HG03095 (cell line): ENCODE results near the gene ZNF646.

Experiments used
- ATAC-seq: cut with Tn5 transposase; IDR thresholded peaks from one replicate; pipeline ENCODE4 v1.9.1; 2021; ENCODE audit warnings: moderate library complexity; ENCODE audit not compliant: unreplicated experiment

ZNF646 gene

DNA sequence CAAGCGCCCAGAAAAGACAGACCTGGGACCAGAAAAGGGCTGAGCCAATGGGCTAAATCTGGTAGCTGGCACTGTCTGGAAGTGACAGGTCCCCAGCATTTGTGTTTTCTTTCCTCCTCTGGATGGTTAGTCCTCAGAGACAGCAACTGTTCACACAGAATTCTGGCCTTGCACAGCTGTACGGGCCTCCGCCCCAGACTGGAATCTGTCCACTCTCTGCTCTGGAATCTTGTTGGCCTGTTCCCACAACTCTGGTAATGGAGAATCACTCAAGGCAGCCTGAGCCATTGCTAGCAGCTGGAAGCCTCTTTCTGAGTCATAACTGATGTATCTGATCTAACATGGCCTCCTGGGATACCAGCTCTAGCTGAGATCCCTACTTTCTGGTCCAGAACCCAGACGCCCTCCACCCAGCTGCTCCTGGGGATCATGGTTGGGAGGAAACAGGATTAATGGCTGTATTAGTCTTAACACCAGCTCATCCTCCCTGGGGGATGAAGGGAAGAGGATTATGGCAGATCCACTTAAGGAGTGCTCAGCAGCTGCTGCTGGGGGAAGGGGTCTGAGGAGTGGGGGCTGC lies 9.2 kb upstream of the ZNF646 start:
- no peak for ATAC-seq

DNA sequence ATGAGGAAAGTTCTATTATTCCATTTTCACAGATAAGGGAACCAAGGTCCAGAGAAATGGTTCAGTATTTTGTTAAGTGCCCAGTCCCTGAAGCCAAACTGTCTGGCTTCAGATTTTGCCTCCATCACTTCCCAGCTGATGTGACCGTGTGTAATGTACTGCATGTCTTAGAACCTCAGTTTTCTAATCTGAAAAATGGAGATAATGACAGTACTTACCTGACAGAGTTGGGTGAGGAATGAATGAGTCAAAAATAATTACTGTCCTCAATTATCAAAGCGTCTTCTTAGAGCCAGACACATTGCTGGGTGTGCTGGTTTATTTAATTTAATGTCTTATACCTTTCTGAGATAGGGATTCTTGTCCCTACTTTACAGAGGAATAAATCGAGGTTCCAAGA lies 6.9 kb upstream of the ZNF646 start:
- no peak for ATAC-seq

DNA sequence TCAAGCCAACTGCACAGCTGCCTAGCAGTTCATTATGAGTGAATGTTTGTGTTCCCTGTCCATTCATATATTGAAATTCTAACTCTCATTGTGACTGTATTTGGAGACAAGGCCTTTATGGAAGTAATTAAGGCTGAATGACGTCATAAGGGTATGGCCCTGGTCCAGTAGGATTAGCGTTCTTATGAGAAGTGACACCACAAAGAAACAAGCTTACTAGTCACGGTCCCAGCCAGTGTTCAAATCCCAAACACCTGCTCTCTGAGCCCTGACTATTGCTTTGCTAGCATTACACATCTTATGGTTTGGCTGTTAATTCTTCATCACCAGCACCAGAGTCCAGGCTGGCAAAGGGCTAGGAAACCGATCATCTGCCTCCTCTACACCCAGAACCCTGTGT lies 2.4 kb upstream of the ZNF646 start:
- no peak for ATAC-seq

DNA sequence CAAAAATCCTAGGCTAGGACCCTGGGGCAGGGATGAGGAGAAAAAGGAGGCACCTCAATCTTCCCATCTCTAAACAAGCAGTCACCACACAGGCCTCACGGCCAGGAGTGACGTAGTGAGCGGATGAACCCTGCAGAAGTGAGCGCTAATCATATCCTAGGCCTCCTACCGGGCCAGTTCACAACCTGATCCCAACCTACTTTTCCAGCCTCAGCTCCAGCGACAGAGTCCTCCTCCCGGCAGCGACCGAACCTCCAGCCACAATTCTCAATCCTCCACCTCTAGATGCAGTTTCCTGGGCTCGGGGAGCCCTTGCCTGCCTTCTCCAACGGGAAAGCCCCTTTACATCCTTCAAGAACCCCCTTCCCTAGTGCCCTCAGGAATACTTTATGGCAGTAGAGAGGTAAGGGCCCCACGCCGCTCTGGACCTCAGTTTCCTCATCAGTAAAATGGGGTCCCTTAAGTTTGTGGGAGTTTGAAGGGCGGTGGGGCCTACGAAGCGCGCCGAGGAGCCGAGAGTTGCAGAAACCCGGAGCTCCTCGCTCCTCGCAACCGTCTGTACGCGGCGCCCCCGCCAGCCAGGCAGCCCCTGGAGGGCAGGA lies 1.6 kb upstream of the ZNF646 start:
- no peak for ATAC-seq

DNA sequence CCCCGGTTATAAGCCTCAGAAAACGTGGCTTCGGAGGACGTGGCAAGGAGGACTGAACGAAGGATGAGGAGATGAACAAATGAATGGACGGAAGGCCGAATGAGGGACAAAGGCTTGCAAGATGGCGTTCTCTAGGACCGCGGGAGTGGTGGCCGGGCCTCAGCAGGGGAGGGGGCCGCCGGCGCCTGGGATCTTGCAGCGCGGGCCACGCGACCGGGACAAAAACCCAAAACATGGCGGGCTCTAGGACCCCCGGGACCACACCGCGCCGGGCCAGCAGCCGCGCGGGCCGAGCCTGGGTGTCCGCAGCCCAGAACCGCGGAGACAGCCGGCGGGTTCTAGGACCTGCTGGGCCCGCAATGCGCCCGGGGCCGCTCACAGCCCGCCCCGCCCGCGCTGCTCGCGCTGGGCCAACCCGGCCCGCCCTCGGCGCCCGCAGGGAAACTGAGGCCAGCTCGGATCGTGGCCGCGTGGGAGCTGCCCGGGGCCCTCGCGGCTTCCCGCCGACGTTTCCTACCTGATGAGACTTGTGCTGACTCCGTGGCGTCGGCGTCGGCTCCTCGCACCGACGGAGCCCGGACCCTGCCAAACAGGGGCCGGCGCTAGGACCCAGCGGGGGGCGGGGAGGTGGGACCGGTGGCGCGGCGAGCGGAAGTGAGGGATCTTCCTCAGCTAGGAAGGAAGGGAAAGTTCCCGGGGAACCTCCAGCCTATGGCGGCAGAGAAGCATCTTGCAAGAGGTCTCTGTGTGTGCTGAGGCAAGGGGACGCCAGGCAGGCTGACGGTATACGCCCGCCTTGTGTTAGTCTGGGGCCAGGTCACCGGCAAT lies 866 bp upstream of the ZNF646 start:
- peak; percentile 39 for ATAC-seq

DNA sequence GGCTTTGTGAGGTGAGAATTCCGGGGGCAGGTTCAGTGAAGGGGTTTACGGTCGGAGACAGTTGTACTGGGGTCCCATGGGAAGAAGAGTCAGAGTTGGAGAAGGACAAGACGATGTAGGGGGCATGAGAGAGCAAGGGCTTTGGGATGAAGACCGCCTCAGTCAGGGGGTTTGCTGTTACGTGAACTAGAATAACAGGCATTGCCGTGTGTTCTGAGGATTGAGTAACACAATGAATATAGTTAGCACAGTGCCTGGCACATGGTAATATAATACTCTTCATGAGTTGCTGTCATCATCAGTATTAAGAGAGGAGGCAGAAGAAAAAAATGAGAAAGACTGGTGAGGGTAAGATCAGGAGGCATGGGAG lies 577 bp downstream of the ZNF646 start:
- ATAC-seq: no peak

DNA sequence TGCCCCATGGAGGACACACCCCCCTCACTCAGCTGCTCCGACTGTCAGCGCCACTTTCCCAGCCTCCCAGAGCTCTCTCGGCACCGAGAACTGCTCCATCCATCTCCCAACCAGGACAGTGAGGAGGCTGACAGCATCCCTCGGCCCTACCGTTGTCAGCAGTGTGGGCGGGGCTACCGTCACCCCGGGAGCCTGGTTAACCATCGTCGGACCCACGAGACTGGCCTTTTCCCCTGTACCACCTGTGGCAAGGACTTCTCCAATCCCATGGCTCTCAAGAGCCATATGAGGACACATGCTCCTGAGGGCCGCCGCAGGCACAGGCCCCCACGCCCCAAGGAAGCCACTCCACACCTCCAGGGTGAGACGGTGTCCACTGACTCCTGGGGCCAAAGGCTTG lies 2.1 kb downstream of the ZNF646 start:
- ATAC-seq: no peak

DNA sequence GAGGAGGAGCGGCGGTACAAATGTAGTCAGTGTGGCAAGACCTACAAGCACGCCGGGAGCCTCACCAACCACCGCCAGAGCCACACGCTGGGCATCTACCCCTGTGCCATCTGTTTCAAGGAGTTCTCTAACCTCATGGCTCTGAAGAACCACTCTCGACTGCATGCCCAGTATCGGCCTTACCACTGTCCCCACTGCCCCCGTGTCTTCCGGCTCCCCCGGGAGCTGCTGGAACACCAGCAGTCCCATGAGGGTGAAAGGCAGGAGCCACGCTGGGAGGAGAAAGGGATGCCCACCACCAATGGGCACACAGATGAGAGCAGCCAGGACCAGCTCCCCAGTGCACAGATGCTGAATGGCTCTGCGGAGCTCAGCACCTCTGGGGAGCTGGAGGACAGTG lies 2.8 kb downstream of the ZNF646 start:
- ATAC-seq: no peak

DNA sequence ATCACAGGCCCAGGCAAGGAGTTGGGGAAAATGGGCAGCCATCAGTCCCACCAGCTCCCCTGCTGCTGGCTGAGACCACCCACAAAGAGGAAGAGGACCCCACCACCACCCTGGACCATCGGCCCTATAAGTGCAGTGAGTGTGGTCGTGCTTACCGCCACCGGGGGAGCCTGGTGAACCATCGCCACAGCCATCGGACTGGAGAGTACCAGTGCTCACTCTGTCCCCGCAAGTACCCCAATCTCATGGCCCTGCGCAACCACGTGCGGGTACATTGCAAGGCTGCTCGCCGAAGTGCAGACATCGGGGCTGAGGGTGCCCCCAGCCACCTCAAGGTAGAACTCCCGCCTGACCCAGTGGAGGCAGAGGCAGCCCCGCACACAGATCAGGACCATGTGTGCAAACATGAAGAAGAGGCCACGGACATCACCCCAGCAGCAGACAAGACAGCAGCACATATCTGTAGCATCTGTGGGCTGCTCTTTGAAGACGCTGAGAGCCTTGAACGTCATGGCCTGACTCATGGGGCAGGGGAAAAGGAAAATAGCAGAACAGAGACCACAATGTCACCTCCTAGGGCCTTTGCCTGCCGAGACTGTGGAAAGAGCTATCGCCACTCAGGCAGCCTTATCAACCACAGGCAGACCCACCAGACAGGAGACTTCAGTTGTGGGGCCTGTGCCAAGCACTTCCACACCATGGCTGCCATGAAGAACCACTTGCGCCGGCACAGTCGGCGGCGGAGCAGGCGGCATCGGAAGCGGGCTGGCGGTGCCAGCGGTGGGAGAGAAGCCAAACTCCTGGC lies 3.6 kb downstream of the ZNF646 start:
- no peak for ATAC-seq

DNA sequence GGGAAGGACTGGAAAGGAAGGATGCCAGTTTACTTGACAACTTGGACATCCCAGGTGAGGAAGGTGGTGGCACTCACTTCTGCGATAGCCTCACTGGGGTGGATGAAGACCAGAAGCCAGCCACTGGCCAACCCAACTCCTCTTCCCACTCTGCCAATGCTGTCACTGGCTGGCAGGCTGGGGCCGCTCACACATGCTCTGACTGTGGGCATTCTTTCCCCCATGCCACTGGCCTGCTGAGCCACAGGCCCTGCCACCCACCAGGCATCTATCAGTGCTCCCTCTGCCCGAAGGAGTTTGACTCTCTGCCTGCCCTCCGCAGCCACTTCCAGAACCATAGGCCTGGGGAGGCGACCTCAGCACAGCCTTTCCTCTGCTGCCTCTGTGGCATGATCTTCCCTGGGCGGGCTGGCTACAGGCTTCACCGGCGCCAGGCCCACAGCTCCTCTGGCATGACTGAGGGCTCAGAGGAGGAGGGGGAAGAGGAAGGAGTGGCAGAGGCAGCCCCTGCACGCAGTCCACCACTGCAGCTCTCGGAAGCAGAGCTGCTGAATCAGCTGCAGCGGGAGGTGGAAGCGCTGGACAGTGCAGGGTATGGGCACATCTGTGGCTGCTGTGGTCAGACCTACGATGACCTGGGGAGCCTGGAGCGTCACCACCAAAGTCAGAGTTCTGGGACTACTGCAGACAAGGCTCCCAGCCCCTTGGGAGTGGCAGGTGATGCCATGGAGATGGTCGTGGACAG lies 4.5 kb downstream of the ZNF646 start:
- no peak for ATAC-seq

DNA sequence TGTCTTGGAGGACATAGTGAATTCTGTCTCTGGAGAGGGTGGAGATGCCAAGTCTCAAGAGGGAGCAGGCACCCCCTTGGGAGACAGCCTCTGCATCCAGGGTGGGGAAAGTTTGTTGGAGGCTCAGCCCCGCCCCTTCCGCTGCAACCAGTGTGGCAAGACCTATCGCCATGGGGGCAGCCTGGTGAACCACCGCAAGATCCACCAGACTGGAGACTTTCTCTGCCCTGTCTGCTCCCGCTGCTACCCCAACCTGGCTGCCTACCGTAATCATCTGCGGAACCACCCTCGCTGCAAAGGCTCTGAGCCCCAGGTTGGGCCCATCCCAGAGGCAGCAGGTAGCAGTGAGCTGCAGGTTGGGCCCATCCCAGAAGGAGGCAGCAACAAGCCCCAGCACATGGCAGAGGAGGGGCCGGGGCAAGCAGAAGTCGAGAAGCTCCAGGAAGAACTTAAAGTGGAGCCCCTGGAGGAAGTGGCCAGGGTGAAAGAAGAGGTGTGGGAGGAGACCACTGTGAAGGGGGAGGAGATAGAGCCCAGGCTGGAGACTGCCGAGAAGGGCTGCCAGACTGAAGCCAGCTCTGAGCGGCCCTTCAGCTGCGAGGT lies 5.2 kb downstream of the ZNF646 start:
- no peak for ATAC-seq

DNA sequence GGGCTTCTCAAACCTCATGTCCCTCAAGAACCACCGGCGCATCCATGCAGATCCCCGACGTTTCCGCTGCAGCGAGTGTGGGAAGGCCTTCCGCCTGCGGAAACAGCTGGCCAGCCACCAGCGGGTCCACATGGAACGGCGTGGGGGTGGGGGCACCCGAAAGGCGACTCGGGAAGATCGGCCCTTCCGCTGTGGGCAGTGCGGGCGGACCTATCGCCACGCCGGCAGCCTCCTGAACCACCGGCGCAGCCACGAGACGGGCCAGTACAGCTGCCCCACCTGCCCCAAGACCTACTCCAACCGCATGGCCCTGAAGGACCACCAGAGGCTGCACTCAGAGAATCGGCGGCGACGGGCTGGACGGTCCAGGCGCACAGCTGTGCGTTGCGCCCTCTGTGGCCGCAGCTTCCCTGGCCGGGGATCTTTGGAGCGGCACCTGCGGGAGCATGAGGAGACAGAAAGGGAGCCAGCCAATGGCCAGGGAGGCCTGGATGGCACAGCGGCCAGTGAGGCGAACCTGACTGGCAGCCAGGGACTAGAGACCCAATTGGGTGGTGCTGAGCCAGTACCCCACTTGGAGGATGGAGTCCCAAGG lies 5.9 kb downstream of the ZNF646 start:
- no peak for ATAC-seq

DNA sequence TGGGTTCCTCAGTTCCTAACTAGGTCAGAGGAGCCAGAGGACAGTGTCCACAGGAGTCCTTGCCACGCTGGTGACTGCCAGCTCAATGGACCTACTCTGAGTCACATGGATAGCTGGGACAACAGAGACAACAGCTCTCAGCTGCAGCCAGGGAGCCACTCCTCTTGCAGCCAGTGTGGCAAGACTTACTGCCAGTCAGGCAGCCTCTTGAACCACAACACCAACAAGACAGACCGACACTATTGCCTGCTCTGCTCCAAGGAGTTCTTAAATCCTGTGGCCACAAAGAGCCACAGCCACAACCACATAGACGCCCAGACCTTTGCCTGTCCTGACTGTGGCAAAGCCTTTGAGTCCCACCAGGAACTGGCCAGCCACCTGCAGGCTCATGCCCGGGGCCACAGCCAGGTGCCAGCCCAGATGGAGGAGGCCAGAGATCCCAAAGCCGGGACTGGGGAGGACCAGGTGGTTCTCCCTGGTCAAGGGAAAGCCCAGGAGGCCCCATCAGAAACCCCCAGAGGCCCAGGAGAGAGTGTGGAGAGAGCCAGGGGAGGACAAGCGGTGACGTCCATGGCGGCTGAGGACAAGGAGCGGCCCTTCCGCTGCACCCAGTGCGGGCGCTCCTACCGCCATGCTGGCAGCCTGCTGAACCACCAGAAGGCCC lies 6.7 kb downstream of the ZNF646 start:
- ATAC-seq: no peak

DNA sequence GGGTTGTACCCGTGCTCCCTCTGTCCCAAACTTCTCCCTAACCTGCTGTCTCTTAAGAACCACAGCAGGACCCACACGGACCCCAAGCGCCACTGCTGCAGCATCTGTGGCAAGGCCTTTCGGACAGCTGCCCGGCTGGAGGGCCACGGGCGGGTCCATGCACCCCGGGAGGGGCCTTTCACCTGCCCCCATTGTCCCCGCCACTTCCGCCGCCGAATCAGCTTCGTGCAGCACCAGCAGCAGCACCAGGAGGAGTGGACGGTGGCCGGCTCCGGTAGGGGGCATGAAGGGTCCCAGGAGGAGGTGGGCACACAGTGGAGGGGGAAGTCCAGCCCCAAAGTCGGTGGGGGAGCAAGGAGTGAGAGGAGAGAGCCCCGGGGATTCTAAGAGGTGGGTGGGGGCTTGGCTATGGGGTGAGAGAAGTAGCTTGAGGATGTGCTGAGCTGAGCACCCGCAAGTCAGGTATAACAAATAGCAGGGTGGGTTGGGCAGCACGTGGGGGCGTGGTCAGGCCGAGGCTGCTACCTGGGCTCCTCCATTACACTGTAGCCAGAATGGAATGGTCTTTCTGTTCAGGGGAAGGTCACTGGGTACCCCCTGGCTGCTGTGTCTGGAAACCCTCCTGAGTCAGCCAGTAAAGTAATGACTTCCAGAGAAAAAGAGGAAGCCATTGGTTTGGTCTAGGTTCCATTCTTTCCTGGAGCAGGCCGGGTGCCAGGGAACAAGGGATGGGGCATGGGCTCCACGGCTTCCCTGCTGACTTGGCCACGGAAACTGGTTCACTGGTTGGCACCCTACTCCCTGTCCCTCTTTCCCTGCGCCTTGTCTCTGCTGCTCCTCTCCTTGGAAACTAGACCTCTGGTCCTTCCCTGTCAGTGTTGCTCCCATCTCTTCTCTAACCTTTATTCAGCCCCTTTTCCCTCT lies 7.5 kb downstream of the ZNF646 start:
- ATAC-seq: no peak

DNA sequence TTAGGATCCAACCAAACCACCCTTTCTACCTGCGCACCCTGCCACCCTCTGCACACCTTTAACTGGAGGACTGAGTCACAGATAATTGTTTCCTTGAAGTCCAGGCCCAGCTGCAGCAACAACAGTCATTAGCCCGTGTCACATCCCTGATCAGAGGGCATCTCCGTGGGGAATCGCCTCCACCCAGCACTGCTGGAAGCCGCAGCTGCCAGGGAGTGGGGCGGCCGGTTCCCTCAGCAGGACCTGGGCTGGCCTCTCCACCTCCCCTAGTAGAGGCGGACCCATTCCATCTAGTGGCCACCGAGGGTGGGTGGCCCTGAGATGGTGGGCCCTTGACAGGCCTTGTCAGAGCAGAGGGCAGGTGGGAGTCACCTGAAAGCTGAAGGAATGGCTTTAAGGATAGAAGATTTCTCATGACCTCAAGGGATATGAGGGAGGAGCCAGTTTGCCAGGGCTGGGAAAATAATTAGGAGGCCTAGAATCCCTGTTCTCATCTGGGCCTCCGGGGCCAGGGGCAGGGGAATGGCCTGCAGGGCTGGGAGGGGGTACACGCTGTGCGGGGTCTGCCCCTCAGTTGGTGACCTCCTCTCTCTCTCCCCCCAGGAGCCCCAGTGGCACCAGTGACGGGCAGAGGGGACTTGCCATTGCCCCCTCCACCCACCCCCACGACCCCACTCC lies 8.3 kb downstream of the ZNF646 start:
- no peak for ATAC-seq

DNA sequence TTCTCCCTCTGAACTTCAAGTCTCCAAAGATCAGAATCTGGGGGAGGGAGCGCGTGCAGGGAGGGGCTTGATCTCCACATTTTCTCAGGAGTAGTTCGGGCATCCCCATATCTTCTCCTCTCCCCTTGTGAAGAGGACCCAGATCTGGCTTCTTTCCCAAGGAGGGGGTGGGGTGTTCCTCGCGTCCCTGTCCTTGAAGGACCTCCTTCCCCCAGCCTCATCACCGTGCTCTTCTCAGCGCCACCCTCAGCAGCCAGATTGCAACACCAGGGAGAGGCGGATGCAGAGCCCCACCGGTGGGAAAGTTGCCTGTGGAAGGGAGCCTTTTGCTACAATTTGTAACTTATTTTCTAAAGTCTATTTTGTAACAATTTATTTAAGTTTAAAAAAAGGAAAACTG lies 8.9 kb downstream of the ZNF646 start:
- no peak for ATAC-seq

DNA sequence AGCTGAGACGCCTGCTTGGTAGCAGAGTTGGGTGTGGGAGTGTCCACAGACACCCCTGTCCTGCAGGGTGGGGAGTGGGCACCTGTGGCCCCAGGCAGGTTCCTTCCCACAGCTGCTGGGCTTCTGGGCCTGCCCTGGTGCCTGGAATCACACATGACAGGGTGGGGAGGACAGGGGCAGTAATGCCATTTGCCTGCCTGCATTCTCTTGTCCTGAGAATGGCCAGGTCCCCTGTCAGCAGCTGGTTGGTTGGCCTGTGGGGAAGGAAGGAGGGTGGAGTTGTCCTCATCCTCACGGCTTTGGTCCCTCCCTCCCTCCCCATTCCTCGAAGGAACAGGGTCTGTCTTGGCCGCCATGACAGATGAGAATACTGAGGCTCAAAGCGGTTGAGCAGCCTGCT lies 9.3 kb downstream of the ZNF646 start:
- ATAC-seq: no peak

DNA sequence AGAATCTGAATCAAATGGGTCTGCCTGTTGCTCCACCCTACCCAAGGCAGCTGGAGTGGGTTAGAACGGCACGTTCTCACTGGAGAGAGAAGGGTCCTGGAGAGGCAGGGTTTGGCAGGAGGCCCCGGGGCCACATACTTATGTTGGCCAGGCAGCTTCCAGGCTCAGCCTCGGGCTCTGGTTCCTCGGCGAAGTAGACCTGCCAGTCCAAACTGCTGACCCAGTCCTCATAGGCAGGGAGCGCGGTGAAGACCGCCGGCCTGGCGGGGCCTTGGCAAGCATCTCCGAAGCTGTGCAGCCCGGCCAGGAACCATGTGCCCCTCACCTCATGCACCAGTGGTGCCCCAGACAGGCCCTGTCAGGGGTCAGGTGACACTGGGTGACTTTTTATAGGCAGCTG lies 9.8 kb downstream of the ZNF646 start:
- ATAC-seq: no peak
